ENCODE data around the gene MAP3K20. TPM values are rescaled to one million over a fixed set of nuclear protein-coding genes. Genes with fewer than 3 reads are reported as not detected.

Gene MAP3K20
- total and polyA plus RNA-seq, 10 of the 15 experiments (the other 5 are each of a cell fraction or from before 2014, with no cell fraction given) = 0.04 to 5.6 (median 2.3) TPM

DNA sequence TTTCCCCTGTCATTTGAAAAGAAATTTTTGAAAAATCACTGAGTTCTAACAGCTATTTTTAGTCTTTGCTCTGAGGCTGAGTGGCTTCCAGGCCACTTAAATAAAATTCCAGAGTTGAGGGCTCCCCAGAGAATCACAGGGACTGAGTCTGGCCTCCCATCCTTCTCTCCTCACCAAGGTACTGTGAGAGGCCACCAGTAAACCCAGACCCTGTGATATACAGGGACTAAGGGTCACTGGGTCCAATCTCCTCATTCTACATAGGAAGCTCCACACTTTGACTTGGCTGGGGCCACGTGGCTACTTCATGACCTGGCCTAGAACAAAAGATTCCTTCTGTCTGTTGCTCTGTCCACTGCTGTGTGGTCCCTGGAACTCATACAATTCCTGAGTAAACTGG, 155.8 kb downstream of the MAP3K20 start:
- Histone ChIP-seq H3K9me3 (replicated peaks; ENCODE audit: control insufficient read depth, insufficient read depth, low read length) (no peaks in the 10 kb centered on the region), H3K4me3 (no peak overlapping the region), H3K79me2 (ENCODE audit: control insufficient read depth, insufficient read depth, low read length) (no peaks in the 10 kb centered on the region), H4K20me1 (ENCODE audit: control insufficient read depth, insufficient read depth) (no peaks in the 10 kb centered on the region), H3K4me2 (ENCODE audit: control insufficient read depth, insufficient read depth) (no peak overlapping the region), H3K4me1 (ENCODE audit: control insufficient read depth, insufficient read depth, low read length) (no peaks in the 10 kb centered on the region), H3K36me3 (ENCODE audit: control insufficient read depth in 2 of 2, insufficient read depth in 2 of 2, low read length in 1 of 2) (peaks cover 0 to 5% of the 10 kb centered on the region in 2 experiments; a peak in 1 of 4 replicates), H3K9ac (ENCODE audit: control insufficient read depth, insufficient read depth, low read length) (no peak overlapping the region), H3K27ac (ENCODE audit: control insufficient read depth, insufficient read depth) (no peak overlapping the region), H3K27me3 (replicated peaks in 1 of 2; ENCODE audit: control insufficient read depth in 2 of 2, insufficient read depth in 2 of 2, low read length in 1 of 2) (no peaks in the 10 kb centered on the region), H2AFZ (ENCODE audit: control insufficient read depth, low read depth, low read length) (no peak overlapping the region)
- in situ Hi-C loops (cut with MboI) = no loop called here
- POLR2A ChIA-PET = no interaction called here
- intact Hi-C loops (cut with micrococcal nuclease; ENCODE audit: unreplicated experiment) = no loop called here
- BruUV-seq (replicated peaks) = no TSS peak
- no peak for FAIRE-seq
- 0% methylated on average over 1 of the region's 1 CpG for WGBS (ENCODE audit: insufficient coverage, insufficient replicate concordance, low lambda C conversion rate, missing lambda C conversion rate)
- SMC1A ChIA-PET (ENCODE audit: uncharacterized antibody, unreplicated experiment) = interaction anchor here (1.3 kb wide), 1 partner anchor 107 kb away, joined by 3 read pairs; no protein-coding TSS in a partner anchor
- TF ChIP-seq RB1 (IDR thresholded peaks at IDR 0.05; ENCODE audit: borderline replicate concordance) = no peak
- no peak for TF ChIP-seq ZNF217 (IDR thresholded peaks at IDR 0.05)
- TF ChIP-seq ATF7 (IDR thresholded peaks at IDR 0.05; ENCODE audit: low read depth) = no peak
- no peak for TF ChIP-seq CREM (IDR thresholded peaks at IDR 0.05; ENCODE audit: low read depth)
- no peak for TF ChIP-seq STAT3 (IDR thresholded peaks at IDR 0.05; ENCODE audit: low read depth, low read length)
- no peak for TF ChIP-seq SPI1 (IDR thresholded peaks at IDR 0.05; ENCODE audit: borderline replicate concordance, insufficient read depth, low read depth, low read length)
- TF ChIP-seq RAD21 (IDR thresholded peaks at IDR 0.05; ENCODE audit: insufficient read depth, low read depth, low read length) = no peak
- no peak for TF ChIP-seq SUPT20H (IDR thresholded peaks at IDR 0.05; ENCODE audit: borderline replicate concordance, control insufficient read depth, low read depth, low read length)
- TF ChIP-seq NFYA (IDR thresholded peaks at IDR 0.05; ENCODE audit: borderline replicate concordance, low read depth, low read length) = no peak
- TF ChIP-seq, protein P1, sequence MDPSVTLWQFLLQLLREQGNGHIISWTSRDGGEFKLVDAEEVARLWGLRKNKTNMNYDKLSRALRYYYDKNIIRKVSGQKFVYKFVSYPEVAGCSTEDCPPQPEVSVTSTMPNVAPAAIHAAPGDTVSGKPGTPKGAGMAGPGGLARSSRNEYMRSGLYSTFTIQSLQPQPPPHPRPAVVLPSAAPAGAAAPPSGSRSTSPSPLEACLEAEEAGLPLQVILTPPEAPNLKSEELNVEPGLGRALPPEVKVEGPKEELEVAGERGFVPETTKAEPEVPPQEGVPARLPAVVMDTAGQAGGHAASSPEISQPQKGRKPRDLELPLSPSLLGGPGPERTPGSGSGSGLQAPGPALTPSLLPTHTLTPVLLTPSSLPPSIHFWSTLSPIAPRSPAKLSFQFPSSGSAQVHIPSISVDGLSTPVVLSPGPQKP (IDR thresholded peaks at IDR 0.05; ENCODE audit: low read depth, low read length) = no peak
- no peak for TF ChIP-seq GATAD2B (conservative IDR thresholded peaks at IDR 0.05; ENCODE audit: low read depth)
- no peak for TF ChIP-seq BHLHE40 (IDR thresholded peaks at IDR 0.05; ENCODE audit: borderline replicate concordance in 1 of 2, low read depth in 2 of 2, low read length in 1 of 2)
- no peak for TF ChIP-seq SIN3A (IDR thresholded peaks at IDR 0.05; ENCODE audit: low read depth, low read length)
- TF ChIP-seq, protein P2, sequence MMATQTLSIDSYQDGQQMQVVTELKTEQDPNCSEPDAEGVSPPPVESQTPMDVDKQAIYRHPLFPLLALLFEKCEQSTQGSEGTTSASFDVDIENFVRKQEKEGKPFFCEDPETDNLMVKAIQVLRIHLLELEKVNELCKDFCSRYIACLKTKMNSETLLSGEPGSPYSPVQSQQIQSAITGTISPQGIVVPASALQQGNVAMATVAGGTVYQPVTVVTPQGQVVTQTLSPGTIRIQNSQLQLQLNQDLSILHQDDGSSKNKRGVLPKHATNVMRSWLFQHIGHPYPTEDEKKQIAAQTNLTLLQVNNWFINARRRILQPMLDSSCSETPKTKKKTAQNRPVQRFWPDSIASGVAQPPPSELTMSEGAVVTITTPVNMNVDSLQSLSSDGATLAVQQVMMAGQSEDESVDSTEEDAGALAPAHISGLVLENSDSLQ (IDR thresholded peaks at IDR 0.05) = no peak
- no peak for TF ChIP-seq RELA (IDR thresholded peaks at IDR 0.05; ENCODE audit: borderline replicate concordance, partially characterized antibody)
- TF ChIP-seq, protein P3, sequence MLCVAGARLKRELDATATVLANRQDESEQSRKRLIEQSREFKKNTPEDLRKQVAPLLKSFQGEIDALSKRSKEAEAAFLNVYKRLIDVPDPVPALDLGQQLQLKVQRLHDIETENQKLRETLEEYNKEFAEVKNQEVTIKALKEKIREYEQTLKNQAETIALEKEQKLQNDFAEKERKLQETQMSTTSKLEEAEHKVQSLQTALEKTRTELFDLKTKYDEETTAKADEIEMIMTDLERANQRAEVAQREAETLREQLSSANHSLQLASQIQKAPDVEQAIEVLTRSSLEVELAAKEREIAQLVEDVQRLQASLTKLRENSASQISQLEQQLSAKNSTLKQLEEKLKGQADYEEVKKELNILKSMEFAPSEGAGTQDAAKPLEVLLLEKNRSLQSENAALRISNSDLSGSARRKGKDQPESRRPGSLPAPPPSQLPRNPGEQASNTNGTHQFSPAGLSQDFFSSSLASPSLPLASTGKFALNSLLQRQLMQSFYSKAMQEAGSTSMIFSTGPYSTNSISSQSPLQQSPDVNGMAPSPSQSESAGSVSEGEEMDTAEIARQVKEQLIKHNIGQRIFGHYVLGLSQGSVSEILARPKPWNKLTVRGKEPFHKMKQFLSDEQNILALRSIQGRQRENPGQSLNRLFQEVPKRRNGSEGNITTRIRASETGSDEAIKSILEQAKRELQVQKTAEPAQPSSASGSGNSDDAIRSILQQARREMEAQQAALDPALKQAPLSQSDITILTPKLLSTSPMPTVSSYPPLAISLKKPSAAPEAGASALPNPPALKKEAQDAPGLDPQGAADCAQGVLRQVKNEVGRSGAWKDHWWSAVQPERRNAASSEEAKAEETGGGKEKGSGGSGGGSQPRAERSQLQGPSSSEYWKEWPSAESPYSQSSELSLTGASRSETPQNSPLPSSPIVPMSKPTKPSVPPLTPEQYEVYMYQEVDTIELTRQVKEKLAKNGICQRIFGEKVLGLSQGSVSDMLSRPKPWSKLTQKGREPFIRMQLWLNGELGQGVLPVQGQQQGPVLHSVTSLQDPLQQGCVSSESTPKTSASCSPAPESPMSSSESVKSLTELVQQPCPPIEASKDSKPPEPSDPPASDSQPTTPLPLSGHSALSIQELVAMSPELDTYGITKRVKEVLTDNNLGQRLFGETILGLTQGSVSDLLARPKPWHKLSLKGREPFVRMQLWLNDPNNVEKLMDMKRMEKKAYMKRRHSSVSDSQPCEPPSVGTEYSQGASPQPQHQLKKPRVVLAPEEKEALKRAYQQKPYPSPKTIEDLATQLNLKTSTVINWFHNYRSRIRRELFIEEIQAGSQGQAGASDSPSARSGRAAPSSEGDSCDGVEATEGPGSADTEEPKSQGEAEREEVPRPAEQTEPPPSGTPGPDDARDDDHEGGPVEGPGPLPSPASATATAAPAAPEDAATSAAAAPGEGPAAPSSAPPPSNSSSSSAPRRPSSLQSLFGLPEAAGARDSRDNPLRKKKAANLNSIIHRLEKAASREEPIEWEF (IDR thresholded peaks at IDR 0.05; ENCODE audit: insufficient replicate concordance, low read depth, low read length) = no peak
- TF ChIP-seq YBX1 (IDR thresholded peaks at IDR 0.05) = no peak
- no peak for TF ChIP-seq SRF (IDR thresholded peaks at IDR 0.05; ENCODE audit: low read depth in 2 of 2, low read length in 2 of 2)
- CTCF ChIA-PET = interaction anchor here (0.6 to 1.7 kb wide), 3 partner anchors 15 to 171 kb away, joined by 3 to 5 read pairs (median 3); no protein-coding TSS in a partner anchor
- RAD21 ChIA-PET (ENCODE audit: unreplicated experiment) = no interaction called here
- no peak for ATAC-seq
- no peak for DNase-seq (ENCODE audit: low read depth, low spot score)
